Muscle of leg (tissue), 11 donors: Measurements from ENCODE around the gene COPS8. TPM values are rescaled to one million over a fixed set of nuclear protein-coding genes. Genes with fewer than 3 reads are reported as not detected.

Experiments
- DNase-seq: peaks from one replicate; pipeline ENCODE4 v3.0.0; 2013
- H3K27ac ChIP-seq: one replicate; pipeline ENCODE4 v1.5.1; 2013; ENCODE audit warnings: mild to moderate bottlenecking, low read length, control low read depth
- H3K27me3 ChIP-seq: one replicate; pipeline ENCODE4 v1.6.1; 2013; ENCODE audit warnings: low read length; ENCODE audit not compliant: control insufficient read depth, insufficient read depth
- H3K36me3 ChIP-seq: one replicate; pipeline ENCODE4 v1.6.1; 2013; ENCODE audit warnings: low read length; ENCODE audit not compliant: control insufficient read depth, insufficient read depth
- H3K4me1 ChIP-seq: one replicate; pipeline ENCODE4 v1.6.1; 2013; ENCODE audit warnings: low read length; ENCODE audit not compliant: control insufficient read depth, insufficient read depth
- H3K4me3 ChIP-seq: one replicate; pipeline ENCODE4 v1.5.1; 2013; ENCODE audit warnings: low read length, control low read depth
- H3K9me3 ChIP-seq: replicated peaks from 2 replicates; pipeline ENCODE4 v1.6.1; 2013; ENCODE audit warnings: low read depth, low read length; ENCODE audit not compliant: control insufficient read depth
- whole genome bisulfite sequencing: methylation state at CpG from one replicate; pipeline ENCODE4 v1.1.5; 2013; ENCODE audit warnings: missing lambda C conversion rate; ENCODE audit not compliant: insufficient coverage; 5-methylcytosine and 5-hydroxymethylcytosine counted together
- polyA plus RNA-seq, 8 donors: library from polyadenylated mRNA; unstranded; fragments of 120-200 nt; gene quantifications; one replicate each; pipeline versions ENCODE4 v1.2.1 to v1.2.3, GENCODE V29; 2013; ENCODE audit warnings: inconsistent platforms in 1 of 8, low replicate concordance in 1 of 8; ENCODE audit not compliant: insufficient read length in 8 of 8, insufficient read depth in 1 of 8
- total RNA-seq: library from RNA; stranded (reverse); fragments of 120-200 nt; gene quantifications from one replicate; pipeline ENCODE4 v1.2.4, GENCODE V29; 2013

The COPS8 gene
- total and polyA plus RNA-seq, 9 donors = 49.9 to 58.0 (median 55.7) TPM

DNA sequence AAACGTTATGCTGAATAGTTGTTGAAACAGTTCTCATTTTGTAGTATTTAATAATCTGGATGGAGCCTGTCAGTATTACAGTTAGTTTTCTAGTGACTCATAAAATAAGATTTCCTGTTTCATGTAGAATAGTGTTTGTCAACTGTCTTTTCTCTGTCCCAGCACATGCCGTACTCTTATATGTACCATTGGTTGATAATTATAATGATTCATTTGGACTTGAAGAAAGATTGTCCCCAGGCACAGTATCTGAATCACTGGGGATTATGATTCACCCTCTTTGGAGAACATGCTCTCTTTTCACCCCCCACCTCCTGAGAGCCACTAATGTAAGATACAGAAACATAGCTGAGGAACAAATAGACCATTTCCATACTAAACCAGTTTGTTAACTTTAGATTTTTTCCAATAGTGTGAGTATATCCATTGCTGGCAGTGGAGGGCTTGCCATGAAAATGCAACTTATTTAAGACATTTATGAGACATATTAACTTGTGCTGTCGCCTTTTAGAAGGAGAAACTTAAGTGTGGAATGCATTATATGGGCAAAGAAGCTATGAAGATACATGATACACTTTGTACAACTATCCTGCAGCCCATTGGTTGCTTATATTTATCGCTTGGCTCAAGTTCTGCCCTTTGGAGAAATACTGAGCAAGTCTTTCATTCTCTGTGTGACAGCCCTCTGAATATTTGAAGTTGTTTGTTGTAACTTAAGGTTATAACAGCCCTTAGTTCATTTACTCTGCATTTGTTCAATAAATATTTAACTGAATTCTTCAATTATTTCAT, 12.4 kb downstream of the COPS8 start:
- H3K4me3 ChIP-seq = no peak overlapping the region
- no peak overlapping the region for H3K27ac ChIP-seq
- H3K27me3 ChIP-seq = no peaks in the 10 kb centered on the region
- no peaks in the 10 kb centered on the region for H3K4me1 ChIP-seq
- peaks cover 40% of the 10 kb centered on the region for H3K36me3 ChIP-seq
- H3K9me3 ChIP-seq = no peaks in the 10 kb centered on the region
- WGBS = no CpG with 5 or more reads among the region's 4 CpGs
- DNase-seq = no peak

- 94% methylated on average over 2 of the region's 3 CpGs for WGBS
- Histone ChIP-seq H3K36me3 (peaks cover 31% of the 10 kb centered on the region), H3K27ac (no peak overlapping the region)
Observed at GRCh38 chr2:237099804-237100203, 14.1 kb downstream of the COPS8 start.

DNA sequence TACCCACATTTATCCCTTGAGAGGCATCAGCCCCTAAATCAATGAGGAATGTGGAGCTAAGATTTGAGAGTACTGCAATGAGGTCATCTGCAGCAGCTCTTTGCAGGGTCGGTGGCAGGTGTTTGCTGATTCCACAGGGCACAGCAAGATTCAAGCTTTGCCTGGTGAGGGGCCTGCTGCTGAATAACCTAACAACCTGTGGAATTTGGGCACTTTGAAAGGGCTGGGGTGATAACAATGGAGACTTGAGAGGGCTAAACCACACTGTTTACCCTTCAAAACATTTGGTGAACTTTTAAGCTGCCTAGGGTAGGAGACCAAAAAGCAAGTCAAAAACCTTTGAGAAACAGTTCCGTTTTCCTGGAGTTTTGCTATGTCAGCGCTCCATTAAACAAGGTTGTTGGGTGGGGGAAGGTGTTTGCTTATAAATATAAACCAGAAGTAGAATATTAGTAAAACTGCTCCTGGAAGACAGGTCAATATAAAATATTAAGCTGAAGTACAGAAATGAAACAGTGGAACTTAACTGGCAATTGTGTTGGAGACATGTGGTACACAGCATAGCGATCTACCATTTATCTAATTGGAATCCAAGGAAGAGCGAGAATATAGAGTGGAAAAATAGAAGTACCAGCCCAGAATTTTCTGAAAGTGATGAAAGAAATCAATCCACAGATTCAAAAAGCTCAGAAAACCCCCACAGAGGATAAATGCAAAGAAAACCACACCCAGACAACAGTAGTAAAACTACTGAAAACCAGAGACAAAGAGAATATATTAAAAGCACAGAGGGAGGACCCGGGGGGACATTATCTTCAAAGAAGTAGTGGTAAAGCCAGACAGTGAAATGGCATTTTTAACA, 15.7 kb downstream of the COPS8 start:
- no peak overlapping the region for H3K27ac ChIP-seq
- H3K4me3 ChIP-seq = no peak overlapping the region
- no peaks in the 10 kb centered on the region for H3K27me3 ChIP-seq
- WGBS = 57% methylated on average over 1 of the region's 6 CpGs
- no peaks in the 10 kb centered on the region for H3K9me3 ChIP-seq
- no peaks in the 10 kb centered on the region for H3K4me1 ChIP-seq
- DNase-seq = no peak
- H3K36me3 ChIP-seq = peaks cover 25% of the 10 kb centered on the region

More at GRCh38 chr2:237099804-237100203, 14.1 kb downstream of the COPS8 start:
- H3K4me1 ChIP-seq = no peaks in the 10 kb centered on the region
- DNase-seq = no peak
- no peaks in the 10 kb centered on the region for H3K9me3 ChIP-seq
- no peaks in the 10 kb centered on the region for H3K27me3 ChIP-seq
- no peak overlapping the region for H3K4me3 ChIP-seq

- no peaks in the 10 kb centered on the region for H3K9me3 ChIP-seq
- no peak for DNase-seq
- H3K27me3 ChIP-seq = no peaks in the 10 kb centered on the region
- peaks cover 21% of the 10 kb centered on the region for H3K36me3 ChIP-seq
- no CpG with 5 or more reads among the region's 3 CpGs for WGBS
- H3K4me1 ChIP-seq = no peaks in the 10 kb centered on the region
- H3K4me3 ChIP-seq = no peak overlapping the region
- H3K27ac ChIP-seq = no peak overlapping the region
Observed at GRCh38 chr2:237102428-237102827, 16.7 kb downstream of the COPS8 start.

DNA sequence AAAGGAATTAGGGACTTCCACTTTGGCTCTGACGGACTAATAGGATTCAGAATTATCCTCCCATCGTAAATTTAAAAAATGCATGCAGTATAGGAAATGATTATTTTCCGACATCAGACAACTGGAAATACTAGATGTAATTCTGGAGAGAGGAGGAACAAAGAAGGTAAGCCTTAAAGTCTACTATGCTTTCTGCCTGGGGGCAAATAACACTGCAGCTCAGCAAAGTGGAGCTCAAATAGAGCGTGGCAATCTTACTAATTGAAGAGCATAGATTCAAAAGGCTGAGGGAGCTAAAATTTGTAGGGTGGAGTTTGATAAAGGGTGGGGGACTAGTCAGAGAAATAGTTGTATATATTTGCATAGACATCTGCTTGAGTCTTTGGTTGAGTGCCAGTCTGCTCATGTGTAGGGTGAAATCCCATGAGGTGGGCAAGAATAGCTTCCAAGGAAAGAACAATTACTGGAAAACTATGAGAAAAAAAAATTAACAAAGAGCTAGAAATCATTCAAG, 23.8 kb downstream of the COPS8 start:
- 100% methylated on average over 2 of the region's 4 CpGs for WGBS
- no peak overlapping the region for H3K27ac ChIP-seq
- no peaks in the 10 kb centered on the region for H3K27me3 ChIP-seq
- H3K36me3 ChIP-seq = no peaks in the 10 kb centered on the region
- DNase-seq = no peak
- H3K4me3 ChIP-seq = no peak overlapping the region
- peaks cover 5% of the 10 kb centered on the region for H3K9me3 ChIP-seq
- no peaks in the 10 kb centered on the region for H3K4me1 ChIP-seq

- Histone ChIP-seq H3K27me3 (no peaks in the 10 kb centered on the region), H3K27ac (no peak overlapping the region), H3K36me3 (no peaks in the 10 kb centered on the region), H3K4me1 (no peaks in the 10 kb centered on the region), H3K4me3 (no peak overlapping the region), H3K9me3 (peaks cover 5% of the 10 kb centered on the region)
- DNase-seq = no peak
- no CpG with 5 or more reads among the region's 4 CpGs for WGBS
Observed at GRCh38 chr2:237113026-237113795, 27.5 kb downstream of the COPS8 start.

GRCh38 chr2:237115870-237116269, 30.2 kb downstream of the COPS8 start:
- WGBS = 94% methylated on average over 3 of the region's 3 CpGs
- Histone ChIP-seq H3K27me3 (no peaks in the 10 kb centered on the region), H3K4me3 (no peak overlapping the region), H3K9me3 (no peaks in the 10 kb centered on the region), H3K27ac (no peak overlapping the region), H3K36me3 (no peaks in the 10 kb centered on the region), H3K4me1 (no peaks in the 10 kb centered on the region)
- DNase-seq = no peak

GRCh38 chr2:237116431-237116830, 30.7 kb downstream of the COPS8 start:
- no peaks in the 10 kb centered on the region for H3K9me3 ChIP-seq
- no peak overlapping the region for H3K27ac ChIP-seq
- no peaks in the 10 kb centered on the region for H3K36me3 ChIP-seq
- no peaks in the 10 kb centered on the region for H3K4me1 ChIP-seq
- no peaks in the 10 kb centered on the region for H3K27me3 ChIP-seq
- 75% methylated on average over 1 of the region's 2 CpGs for WGBS
- no peak for DNase-seq
- H3K4me3 ChIP-seq = no peak overlapping the region

DNA sequence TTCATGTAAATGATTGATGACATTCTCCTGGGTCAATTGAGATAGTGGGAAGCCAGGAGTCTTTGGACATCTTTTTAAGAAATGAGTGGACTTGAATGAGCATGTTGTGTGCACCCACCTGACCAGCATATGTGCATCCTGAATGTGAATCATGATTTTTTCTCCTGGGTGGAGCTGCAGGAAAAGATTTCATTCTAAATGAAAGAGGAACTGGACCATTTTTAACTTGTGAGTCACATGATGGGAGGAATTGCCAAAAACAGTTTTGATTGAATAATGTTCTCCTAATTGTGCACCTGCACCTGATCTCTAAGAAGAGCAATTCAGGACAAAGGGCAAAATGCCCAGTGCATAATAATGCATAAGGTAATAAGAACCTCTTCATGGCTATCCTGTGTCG, 32.3 kb downstream of the COPS8 start:
- Histone ChIP-seq H3K4me1 (no peaks in the 10 kb centered on the region), H3K27ac (no peak overlapping the region), H3K36me3 (no peaks in the 10 kb centered on the region), H3K4me3 (no peak overlapping the region), H3K9me3 (no peaks in the 10 kb centered on the region), H3K27me3 (no peaks in the 10 kb centered on the region)
- peak; percentile 34 for DNase-seq
- no CpG with 5 or more reads among the region's 1 CpG for WGBS
